PC-3 (cell line): ENCODE results near the gene PRLH. TPM values are rescaled to one million over a fixed set of nuclear protein-coding genes. Genes with fewer than 3 reads are reported as not detected.

ENCODE experiments used
- ATAC-seq: fragments of 200-7000 bp; cut with Tn5 transposase; 2 replicates; pipeline ENCODE4 v1.9.1; 2020; ENCODE audit warnings: mild to moderate bottlenecking, moderate library complexity
- BruUV-seq: library from RNA; stranded (reverse); fragments of 400-500 nt; replicated peaks from 2 replicates; lab custom pipeline; 2021; lab: Mats Ljungman, UMichigan
- CTCF ChIA-PET: fragments of 300-600 bp; sonication (Branson Sonifier 250); formaldehyde crosslinking; loops from one replicate; lab custom pipeline; 2022; ENCODE audit warnings: antibody characterized with exemption; lab: Charles Lee
- POLR2A ChIA-PET: fragments of 300-600 bp; sonication (Branson Sonifier 250); formaldehyde crosslinking; loops from one replicate; lab custom pipeline; 2022; ENCODE audit warnings: antibody characterized with exemption; ENCODE audit not compliant: unreplicated experiment; lab: Charles Lee
- DNase-seq: peaks from one replicate; pipeline ENCODE4 v3.0.0-alpha.2; 2015
- H2AFZ ChIP-seq: fragments of 300-600 bp; sonication (generic); 2 replicates; pipeline ENCODE4 v1.6.0; 2016; ENCODE audit warnings: antibody characterized with exemption, low read length
- H3F3A ChIP-seq: fragments of 300-600 bp; sonication (generic); one replicate; pipeline ENCODE4 v1.6.0; 2017; ENCODE audit warnings: antibody characterized with exemption, low read length, control low read depth, mild to moderate bottlenecking; ENCODE audit not compliant: unreplicated experiment
- H3K27ac ChIP-seq: fragments of 300-600 bp; sonication (generic); 2 replicates; pipeline ENCODE4 v1.5.1; 2016; ENCODE audit warnings: mild to moderate bottlenecking, low read length
- H3K27me3 ChIP-seq: fragments of 300-600 bp; sonication (generic); 2 replicates; pipeline ENCODE4 v1.6.1; 2016; ENCODE audit warnings: low read length, mixed read lengths
- H3K36me3 ChIP-seq: fragments of 300-600 bp; sonication (generic); 2 replicates; pipeline ENCODE4 v1.6.1; 2016; ENCODE audit warnings: low read depth, mixed run types, low read length, mixed read lengths
- H3K4me1 ChIP-seq: fragments of 300-600 bp; sonication (generic); 2 replicates; pipeline ENCODE4 v1.5.1; 2016; ENCODE audit warnings: low read length; ENCODE audit not compliant: insufficient read depth
- H3K4me2 ChIP-seq: fragments of 300-600 bp; sonication (generic); 2 replicates; pipeline ENCODE4 v1.6.0; 2016; ENCODE audit warnings: low read length
- H3K4me3 ChIP-seq: fragments of 300-600 bp; sonication (generic); 2 replicates; pipeline ENCODE4 v1.5.1; 2016; ENCODE audit warnings: mild to moderate bottlenecking, low read length, mixed read lengths
- H3K79me2 ChIP-seq: fragments of 300-600 bp; sonication (generic); 2 replicates; pipeline ENCODE4 v1.6.1; 2017; ENCODE audit warnings: low read length, mixed read lengths
- H3K9ac ChIP-seq: fragments of 300-600 bp; sonication (generic); 2 replicates; pipeline ENCODE4 v1.6.0; 2016; ENCODE audit warnings: mild to moderate bottlenecking, low read length
- H3K9me2 ChIP-seq: fragments of 300-600 bp; sonication (generic); replicated peaks from 2 replicates; pipeline ENCODE4 v1.6.1; 2016; ENCODE audit warnings: mixed run types, low read length, mixed read lengths
- H3K9me3 ChIP-seq: fragments of 300-600 bp; sonication (generic); 2 replicates; pipeline ENCODE4 v1.6.1; 2016; ENCODE audit warnings: low read length, mixed read lengths
- H4K20me1 ChIP-seq: fragments of 300-600 bp; sonication (generic); 2 replicates; pipeline ENCODE4 v1.6.1; 2016; ENCODE audit warnings: low read length, mixed read lengths
- EZH2 ChIP-seq: fragments of 300-600 bp; sonication (generic); IDR thresholded peaks from one replicate; pipeline ENCODE4 v1.6.1; 2017; ENCODE audit warnings: antibody characterized with exemption, mild to moderate bottlenecking, low read length; ENCODE audit not compliant: unreplicated experiment
- EZH2phosphoT487 ChIP-seq: fragments of 300-600 bp; sonication (generic); IDR thresholded peaks from 2 replicates; pipeline ENCODE4 v1.6.1; 2018; ENCODE audit warnings: mild to moderate bottlenecking, antibody characterized with exemption, low read length, borderline replicate concordance
- intact Hi-C: fragments of 100-400 bp; cut with micrococcal nuclease; formaldehyde crosslinking; loops from 2 replicates; pipeline ENCODE4 v1.9.0; 2023
- total RNA-seq: library from RNA; depleted of rRNA; stranded (reverse); fragments of >200 nt; gene quantifications from 2 replicates; pipeline ENCODE4 v1.2.3, GENCODE V29; 2014
- TF ChIP-seq, protein P1 (sequence below): fragments of 300-600 bp; sonication (generic); conservative IDR thresholded peaks from 2 replicates; pipeline ENCODE4 v1.5.1; 2017; ENCODE audit warnings: antibody characterized with exemption, low read depth, mild to moderate bottlenecking, low read length

PRLH gene
- total RNA-seq, 1 experiment from 2014 or later: not detected

DNA sequence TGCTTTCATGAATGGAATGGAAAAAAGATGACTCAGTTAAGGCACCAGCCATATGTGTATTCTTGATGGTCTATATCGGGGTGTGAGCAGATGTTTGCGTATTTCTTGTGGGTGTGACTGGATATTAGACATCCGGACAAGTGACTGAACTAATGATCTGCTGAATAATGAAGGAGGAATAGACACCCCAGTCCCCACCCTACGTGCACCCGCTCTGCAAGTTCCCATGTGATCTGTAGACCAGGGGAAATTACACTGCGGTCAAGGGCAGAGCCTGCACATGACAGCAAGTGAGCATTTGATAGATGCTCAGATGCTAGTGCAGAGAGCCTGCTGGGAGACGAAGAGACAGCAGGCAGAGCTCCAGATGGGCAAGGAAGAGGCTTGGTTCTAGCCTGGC lies 12.4 kb upstream of the PRLH start:
- no peaks in the 10 kb centered on the region for H3K9me2 ChIP-seq
- no TSS peak for BruUV-seq
- no peaks in the 10 kb centered on the region for H4K20me1 ChIP-seq
- H3K27ac ChIP-seq: no peak overlapping the region
- POLR2A ChIA-PET: no interaction called here
- no peak overlapping the region for H3K4me3 ChIP-seq
- no peak for ATAC-seq
- no peak for DNase-seq
- H3K79me2 ChIP-seq: no peaks in the 10 kb centered on the region
- H2AFZ ChIP-seq: no peak overlapping the region
- no peaks in the 10 kb centered on the region for H3F3A ChIP-seq
- TF ChIP-seq EZH2 (no peak), EZH2phosphoT487 (no peak)
- TF ChIP-seq, protein P1, sequence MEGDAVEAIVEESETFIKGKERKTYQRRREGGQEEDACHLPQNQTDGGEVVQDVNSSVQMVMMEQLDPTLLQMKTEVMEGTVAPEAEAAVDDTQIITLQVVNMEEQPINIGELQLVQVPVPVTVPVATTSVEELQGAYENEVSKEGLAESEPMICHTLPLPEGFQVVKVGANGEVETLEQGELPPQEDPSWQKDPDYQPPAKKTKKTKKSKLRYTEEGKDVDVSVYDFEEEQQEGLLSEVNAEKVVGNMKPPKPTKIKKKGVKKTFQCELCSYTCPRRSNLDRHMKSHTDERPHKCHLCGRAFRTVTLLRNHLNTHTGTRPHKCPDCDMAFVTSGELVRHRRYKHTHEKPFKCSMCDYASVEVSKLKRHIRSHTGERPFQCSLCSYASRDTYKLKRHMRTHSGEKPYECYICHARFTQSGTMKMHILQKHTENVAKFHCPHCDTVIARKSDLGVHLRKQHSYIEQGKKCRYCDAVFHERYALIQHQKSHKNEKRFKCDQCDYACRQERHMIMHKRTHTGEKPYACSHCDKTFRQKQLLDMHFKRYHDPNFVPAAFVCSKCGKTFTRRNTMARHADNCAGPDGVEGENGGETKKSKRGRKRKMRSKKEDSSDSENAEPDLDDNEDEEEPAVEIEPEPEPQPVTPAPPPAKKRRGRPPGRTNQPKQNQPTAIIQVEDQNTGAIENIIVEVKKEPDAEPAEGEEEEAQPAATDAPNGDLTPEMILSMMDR: no peak
- no peaks in the 10 kb centered on the region for H3K4me1 ChIP-seq
- intact Hi-C loops: no loop called here
- no peaks in the 10 kb centered on the region for H3K27me3 ChIP-seq
- no peak overlapping the region for H3K4me2 ChIP-seq
- peaks cover 72% of the 10 kb centered on the region for H3K36me3 ChIP-seq
- H3K9me3 ChIP-seq: 0 out of 2 replicates have a peak, but pooled peaks cover 6% of the 10 kb centered on the region
- no peak overlapping the region for H3K9ac ChIP-seq
- CTCF ChIA-PET: no interaction called here

DNA sequence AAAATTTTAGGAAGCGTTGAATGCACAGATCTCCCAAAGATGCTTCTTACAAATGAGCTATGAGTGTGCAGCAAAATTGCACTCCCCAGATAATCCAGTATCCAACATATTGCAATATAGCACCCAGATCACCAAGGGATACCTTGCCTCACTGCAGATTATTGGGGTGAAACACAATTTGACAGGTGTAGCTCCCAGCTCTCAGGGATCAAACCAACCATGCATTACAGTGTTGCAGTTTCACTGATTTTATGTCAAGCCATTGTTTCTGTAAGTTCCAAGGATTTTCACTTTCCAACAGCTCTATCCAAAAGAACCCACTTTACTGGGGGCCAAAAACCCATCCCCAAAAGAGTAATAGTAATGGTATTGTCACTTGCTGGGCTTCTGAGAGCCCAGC lies 10.8 kb upstream of the PRLH start:
- BruUV-seq: no TSS peak

More for the DNA sequence above, 10.8 kb upstream of the PRLH start:
- 0 out of 2 replicates have a peak, but pooled peaks cover 6% of the 10 kb centered on the region for H3K9me3 ChIP-seq
- H3K9me2 ChIP-seq: no peaks in the 10 kb centered on the region
- H3F3A ChIP-seq: no peaks in the 10 kb centered on the region
- no peak for DNase-seq
- H3K27ac ChIP-seq: no peak overlapping the region
- no peaks in the 10 kb centered on the region for H3K27me3 ChIP-seq
- intact Hi-C loops: no loop called here
- TF ChIP-seq EZH2 (no peak), EZH2phosphoT487 (no peak)
- TF ChIP-seq, protein P1: no peak
- H3K36me3 ChIP-seq: peaks cover 57% of the 10 kb centered on the region
- POLR2A ChIA-PET: no interaction called here
- H3K79me2 ChIP-seq: no peaks in the 10 kb centered on the region
- no peaks in the 10 kb centered on the region for H4K20me1 ChIP-seq
- CTCF ChIA-PET: no interaction called here
- no peak overlapping the region for H2AFZ ChIP-seq
- ATAC-seq: no peak
- no peak overlapping the region for H3K9ac ChIP-seq
- no peak overlapping the region for H3K4me3 ChIP-seq
- no peaks in the 10 kb centered on the region for H3K4me1 ChIP-seq
- H3K4me2 ChIP-seq: no peak overlapping the region
